Measurements from ENCODE around the gene RPS29. TPM values are rescaled to one million over a fixed set of nuclear protein-coding genes. Genes with fewer than 3 reads are reported as not detected.
"Not testable (repeated sequence)": the region's sequence is repeated elsewhere in the genome, so short reads cannot be mapped to it uniquely, and the experiment has no call there.

Gene RPS29
- total RNA-seq, 1 donor from 2014 or later = 2,056 TPM

- DNase-seq (ENCODE audit: low spot score in 2 of 2) (peak; percentile 67 to 72), FAIRE-seq (no peak)
Measured at GRCh38 chr14:49598485-49599300, 12.5 kb upstream of the RPS29 start, which contains the start of gene LRR1. Gene LRR1 (plus strand): TSS chr14:49598940. CDS start chr14:49599021, 81 bp downstream.

- DNase-seq (ENCODE audit: low spot score in 2 of 2) = peak in 1 of 2 donors; percentile 27
Measured at GRCh38 chr14:49598189-49598484, 12.0 kb upstream of the RPS29 start.

DNA sequence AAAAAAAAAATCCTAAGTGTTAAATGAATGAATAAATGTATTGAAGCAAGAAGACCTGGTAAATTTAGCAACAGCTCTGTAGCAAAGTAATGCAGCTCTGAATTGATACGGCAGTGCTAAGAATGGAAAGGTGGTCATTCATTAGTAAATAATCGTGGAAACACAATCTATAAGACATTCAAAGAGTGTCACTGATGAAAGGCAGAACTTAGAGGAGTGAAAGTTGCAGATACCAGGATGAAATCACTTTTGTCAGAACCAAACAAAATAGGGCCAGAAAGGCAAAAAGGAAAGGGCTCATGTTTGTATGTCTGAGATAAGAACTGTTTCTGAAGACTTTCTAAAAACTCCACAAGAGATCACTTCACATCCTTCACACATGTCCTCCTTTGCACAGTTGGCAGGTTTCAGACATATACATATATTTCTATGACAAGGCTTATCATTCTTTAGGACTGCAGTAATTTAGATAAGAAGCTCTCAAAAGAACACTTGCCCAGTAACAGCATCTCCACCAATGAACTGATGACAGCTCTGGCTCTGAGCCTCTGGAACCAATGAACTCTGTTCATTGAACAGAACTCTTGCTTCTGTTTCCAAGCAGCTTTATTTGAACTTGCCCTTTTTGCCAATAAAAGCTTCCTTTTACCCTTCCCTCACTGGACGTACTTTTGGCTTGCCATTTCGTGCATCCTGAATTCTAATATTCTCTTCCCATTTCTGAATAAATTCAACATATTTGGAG lies 8.3 kb upstream of the RPS29 start:
- DNase-seq (ENCODE audit: low spot score in 2 of 2) (no peak), FAIRE-seq (no peak)

More at GRCh38 chr14:49598189-49598484, 12.0 kb upstream of the RPS29 start:
- FAIRE-seq = no peak

- no peak for FAIRE-seq
- DNase-seq (ENCODE audit: low spot score in 2 of 2) = no peak
Measured at GRCh38 chr14:49593016-49593415, 6.8 kb upstream of the RPS29 start.

DNA sequence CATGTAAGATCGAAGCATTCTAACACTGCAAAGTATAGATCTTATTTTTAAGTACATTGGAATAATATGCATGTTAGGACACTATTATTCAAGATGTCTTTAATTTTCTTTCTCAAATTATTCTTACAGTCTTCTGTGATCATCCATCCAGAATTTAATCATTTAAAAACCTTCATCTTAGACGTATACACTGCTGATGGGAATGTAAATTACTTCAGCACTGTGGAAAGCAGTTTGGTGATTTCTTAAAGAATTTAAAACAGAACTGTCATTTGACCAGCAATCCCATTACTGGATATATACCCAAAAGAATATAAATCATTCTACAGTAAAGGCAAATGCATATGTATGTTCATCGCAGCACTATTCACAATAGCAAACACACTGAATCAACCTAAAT lies 3.2 kb upstream of the RPS29 start:
- DNase-seq (ENCODE audit: low spot score in 2 of 2) (no peak), FAIRE-seq (no peak)

GRCh38 chr14:49586673-49587460 lies 687 bp upstream of the RPS29 start:
- FAIRE-seq (peak; percentile 54), DNase-seq (ENCODE audit: low spot score in 2 of 2) (peak; percentile 32 to 45)

GRCh38 chr14:49584981-49585640 lies 1.1 kb downstream of the RPS29 start:
- FAIRE-seq; DNase-seq (ENCODE audit: low spot score in 2 of 2): not testable (repeated sequence)

GRCh38 chr14:49584058-49584457 lies 2.1 kb downstream of the RPS29 start:
- no peak for DNase-seq (ENCODE audit: low spot score in 2 of 2)
- no peak for FAIRE-seq

GRCh38 chr14:49583629-49584028 lies 2.6 kb downstream of the RPS29 start:
- DNase-seq (ENCODE audit: low spot score in 2 of 2) (no peak), FAIRE-seq (no peak)

DNA sequence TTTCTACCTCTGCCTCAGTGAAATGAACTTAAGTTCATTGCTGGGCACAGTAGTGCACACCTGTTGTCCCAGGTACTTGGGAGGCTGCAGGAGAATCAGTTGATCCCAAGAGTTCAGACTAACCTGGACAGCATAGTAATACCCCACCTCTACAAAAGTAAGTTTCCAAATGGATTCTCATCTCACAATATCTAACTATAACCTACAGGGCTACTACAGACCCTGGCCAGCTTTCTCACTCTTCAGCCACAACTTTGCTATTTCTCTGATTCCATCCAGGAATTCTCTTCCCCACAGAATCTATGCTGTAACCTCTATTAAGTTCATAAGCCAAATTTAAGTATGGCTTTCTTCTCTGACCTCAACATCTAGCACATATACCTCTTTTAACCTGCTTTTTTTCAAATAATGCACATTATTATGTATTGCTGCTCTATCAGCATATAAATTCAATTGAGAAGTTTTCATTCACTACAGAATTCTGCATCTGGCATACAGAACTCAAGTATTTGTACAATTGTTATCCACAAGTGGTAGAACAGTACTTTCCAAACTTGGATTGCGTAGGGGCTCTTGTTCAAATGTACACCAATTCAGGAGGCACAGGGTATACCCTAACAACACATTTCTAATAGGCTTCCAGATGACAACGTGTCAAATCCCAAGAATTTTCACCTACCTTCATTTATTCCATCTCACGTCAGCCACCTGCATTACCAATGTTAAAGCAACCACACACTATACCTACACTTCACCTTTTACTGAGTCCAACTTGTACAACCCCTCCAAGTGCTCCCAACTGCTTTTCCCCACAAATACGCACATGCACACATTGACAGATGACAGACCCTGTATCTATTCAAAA lies 3.8 kb downstream of the RPS29 start:
- FAIRE-seq = no peak
- no peak for DNase-seq (ENCODE audit: low spot score in 2 of 2)

DNA sequence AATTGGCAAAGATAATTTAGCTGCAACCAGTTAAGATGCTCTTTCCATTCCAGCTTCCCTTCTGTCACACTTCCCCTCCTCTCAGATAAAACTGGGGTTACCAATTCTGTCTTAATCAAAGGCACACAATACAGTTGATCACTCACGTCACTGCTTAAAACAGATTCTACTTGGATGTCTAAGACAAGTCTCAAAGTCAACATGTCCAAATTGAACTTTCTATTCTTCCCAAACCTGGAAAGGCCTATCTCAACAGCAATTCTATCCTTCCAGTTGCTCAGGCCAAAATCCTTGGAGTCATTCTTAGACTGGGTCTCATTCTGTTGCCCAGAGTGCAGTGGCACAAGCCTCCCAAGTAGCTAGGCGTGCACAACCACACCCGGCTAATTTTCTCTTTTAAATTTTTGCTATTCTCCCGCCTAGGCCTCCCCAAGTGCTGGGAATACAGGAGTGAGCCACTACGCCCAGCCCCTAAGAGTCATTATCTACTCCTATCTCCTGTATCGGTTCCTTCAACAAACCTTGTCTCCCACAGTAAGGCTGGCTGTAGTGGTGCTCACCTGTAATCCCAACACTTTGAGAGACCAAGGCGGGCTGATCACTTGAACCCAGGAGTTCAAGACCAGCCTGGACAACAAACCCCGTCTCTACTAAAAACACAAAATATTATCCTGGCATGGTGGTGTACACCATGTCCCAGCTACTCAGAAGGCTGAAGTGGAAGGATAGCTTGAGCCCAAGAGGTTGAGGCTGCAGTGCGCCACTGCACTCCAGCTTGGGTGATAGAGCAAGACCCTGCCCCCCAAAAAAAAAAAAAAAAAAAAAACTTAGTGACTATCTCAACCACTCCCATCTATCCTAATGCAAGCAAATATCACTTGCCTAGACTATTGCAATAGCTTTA lies 4.7 kb downstream of the RPS29 start:
- FAIRE-seq (no peak), DNase-seq (ENCODE audit: low spot score in 2 of 2) (no peak)

DNA sequence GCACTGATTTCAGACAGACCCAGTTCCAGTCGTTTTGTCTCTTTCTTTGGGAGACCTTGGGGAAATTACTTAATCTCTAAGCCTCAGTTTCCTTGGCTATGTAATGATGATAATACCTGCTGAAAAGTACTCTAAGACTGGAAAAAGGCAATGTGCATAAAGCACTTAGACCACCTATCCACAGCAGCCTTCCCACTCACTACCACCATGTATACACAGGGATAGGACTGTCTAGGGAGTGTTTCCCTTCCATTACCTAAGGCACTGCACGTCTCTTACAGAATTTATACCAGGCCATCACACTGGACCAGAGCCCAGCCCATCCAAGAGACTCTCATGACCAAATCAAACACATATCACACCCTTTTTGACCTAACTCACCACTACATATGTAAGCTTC lies 6.3 kb downstream of the RPS29 start:
- no peak for FAIRE-seq
- no peak for DNase-seq (ENCODE audit: low spot score in 2 of 2)

DNA sequence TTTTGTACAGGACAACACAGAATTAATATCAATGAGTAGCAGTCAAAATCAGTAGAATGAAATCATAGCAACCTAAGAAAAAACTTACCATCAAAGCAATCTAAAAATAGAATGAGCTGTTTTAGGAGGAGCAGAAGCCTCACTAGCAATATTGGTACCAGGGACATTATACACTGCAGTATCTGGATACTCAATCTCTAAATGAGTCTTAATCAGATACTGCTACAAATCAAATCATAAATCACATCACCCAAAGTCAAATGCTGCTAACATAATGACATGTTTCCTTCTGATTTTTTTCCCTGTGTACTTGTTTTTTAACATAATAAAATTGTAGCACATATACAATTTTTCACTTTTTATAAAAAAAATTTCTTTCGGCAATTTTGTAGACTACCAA lies 8.0 kb downstream of the RPS29 start:
- FAIRE-seq = no peak

DNA sequence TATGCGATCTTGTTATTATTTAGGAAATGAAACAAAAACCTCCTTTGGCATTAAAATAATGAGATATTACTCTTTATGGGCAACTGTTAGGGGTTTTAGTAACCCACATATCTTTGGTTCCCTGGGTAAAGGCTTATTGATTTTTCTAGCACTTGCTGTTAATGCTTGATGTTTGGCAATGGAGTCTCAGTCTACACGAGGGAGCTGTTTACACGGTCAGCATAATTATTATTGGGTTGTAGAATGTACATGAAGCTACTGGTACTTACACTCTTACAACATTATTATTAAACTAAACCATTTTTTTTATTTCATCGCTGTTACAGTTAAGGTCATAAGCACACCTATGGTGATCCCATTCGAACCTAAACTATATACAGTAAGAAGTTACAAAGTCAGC lies 12.1 kb downstream of the RPS29 start:
- DNase-seq (ENCODE audit: low spot score in 2 of 2) = no peak
- FAIRE-seq = no peak

More for the DNA sequence above, 8.0 kb downstream of the RPS29 start:
- no peak for DNase-seq (ENCODE audit: low spot score in 2 of 2)

DNA sequence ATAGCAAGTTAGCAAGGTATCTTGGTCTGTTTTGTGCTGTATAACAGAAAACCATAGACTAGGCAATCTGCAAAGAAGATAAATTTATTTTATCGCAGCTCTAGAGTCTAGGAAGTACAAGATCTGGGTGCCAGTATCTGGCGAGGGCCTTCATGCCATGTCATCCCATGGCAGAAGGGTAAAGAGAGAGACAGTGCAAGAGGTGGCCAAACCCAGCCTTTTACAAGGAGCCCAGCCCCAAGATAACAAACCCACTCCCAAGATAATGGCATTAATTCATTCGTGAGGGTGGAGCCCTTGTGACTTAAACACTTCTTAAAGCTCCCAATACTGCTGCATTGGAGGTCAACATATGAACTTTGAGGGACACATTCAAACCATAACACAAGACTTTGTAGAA lies 16.9 kb downstream of the RPS29 start:
- DNase-seq (ENCODE audit: low spot score in 2 of 2) (no peak), FAIRE-seq (no peak)

DNA sequence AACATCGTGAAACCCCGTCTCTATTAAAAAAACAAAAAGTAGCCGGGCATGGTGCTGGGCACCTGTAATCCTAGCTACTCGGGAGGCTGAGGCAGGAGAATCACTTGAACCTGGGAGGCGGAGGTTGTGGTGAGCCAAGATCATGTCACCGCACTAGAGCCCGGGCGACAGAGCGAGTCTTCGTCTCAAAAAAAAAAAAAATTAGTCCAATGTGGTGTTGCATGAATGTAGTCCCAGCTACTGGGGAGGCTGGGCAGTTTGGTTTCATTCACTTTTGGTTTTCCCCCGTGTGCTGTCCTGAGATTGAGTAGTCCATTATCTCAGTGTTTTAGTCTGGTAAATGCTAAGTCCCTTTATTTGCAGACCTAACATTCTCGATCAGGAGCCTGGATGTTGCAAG lies 19.5 kb downstream of the RPS29 start:
- no peak for FAIRE-seq
- no peak for DNase-seq (ENCODE audit: low spot score in 2 of 2)

GRCh38 chr14:49559979-49560768 lies 26.0 kb downstream of the RPS29 start:
- FAIRE-seq (no peak), DNase-seq (ENCODE audit: low spot score in 2 of 2) (no peak)

GRCh38 chr14:49553892-49554291 lies 32.3 kb downstream of the RPS29 start:
- FAIRE-seq (no peak), DNase-seq (ENCODE audit: low spot score in 2 of 2) (no peak)

Measured in frontal cortex (tissue), 4 donors.